HCT116 (cell line): ENCODE data around the gene MSL2. TPM values are rescaled to one million over a fixed set of nuclear protein-coding genes. Genes with fewer than 3 reads are reported as not detected.

Source experiments
- ATAC-seq: fragments of 200-7000 bp; cut with Tn5 transposase; 2 replicates; pipeline ENCODE4 v1.9.1; 2020; ENCODE audit warnings: mild to moderate bottlenecking, moderate library complexity
- BruUV-seq: library from RNA; stranded (reverse); fragments of 400-500 nt; replicated peaks from 2 replicates; lab custom pipeline; 2021; lab: Mats Ljungman, UMichigan
- CTCF ChIA-PET: fragments of 300-600 bp; sonication (Branson Sonifier 250); formaldehyde crosslinking; loops from one replicate; lab custom pipeline; 2021; ENCODE audit warnings: antibody characterized with exemption; lab: Charles Lee
- POLR2A ChIA-PET: fragments of 300-600, 350-600 bp; sonication (Branson Sonifier 250); formaldehyde crosslinking; loops from one replicate; lab custom pipeline; 2021; ENCODE audit warnings: antibody characterized with exemption; lab: Charles Lee
- RAD21 ChIA-PET, 2 experiments: fragments of 300-600 bp; sonication (Branson Sonifier 250); formaldehyde crosslinking; loops; one replicate each; lab custom pipeline; 2023; ENCODE audit warnings: low total read pairs in 2 of 2; ENCODE audit not compliant: uncharacterized antibody in 2 of 2, unreplicated experiment in 2 of 2, low non-redundant PET in 1 of 2; lab: Charles Lee
- DNase-seq: peaks from one replicate; pipeline ENCODE4 v3.0.0-alpha.2; 2010; ENCODE audit warnings: low read depth, low spot score
- H2AFZ ChIP-seq: fragments of 200-600 bp; shearing (Covaris generic), sonication (generic); 2 replicates; pipeline ENCODE4 v1.6.1; 2017; ENCODE audit warnings: low read depth, mixed run types, mixed read lengths, antibody characterized with exemption, low read length; ENCODE audit not compliant: poor library complexity, severe bottlenecking
- H3K27ac ChIP-seq: 2 replicates; pipeline ENCODE4 v1.5.1; 2012; ENCODE audit warnings: low read depth, low read length
- H3K27me3 ChIP-seq: fragments of 200-600 bp; sonication (generic); 2 replicates; pipeline ENCODE4 v1.6.1; 2016; ENCODE audit warnings: mixed run types, low read length, mixed read lengths; ENCODE audit not compliant: insufficient read depth
- H3K36me3 ChIP-seq, 2 experiments: fragments of 200-500 bp in 1 of 2; fragments of 200-600 bp in 1 of 2; sonication (Bioruptor generic) in 1 of 2; sonication (generic) in 1 of 2; 2 replicates each; pipeline versions ENCODE4 v1.5.1 to v1.6.1; 2014 to 2016; ENCODE audit warnings: low read length in 2 of 2, inconsistent platforms in 1 of 2, mixed read lengths in 1 of 2, mixed run types in 1 of 2; ENCODE audit not compliant: insufficient read depth in 2 of 2, control insufficient read depth in 1 of 2
- H3K4me1 ChIP-seq, 2 experiments: fragments of 200-600 bp in 1 of 2; sonication (generic) in 1 of 2; 2 replicates each; pipeline versions ENCODE4 v1.5.1 to v1.6.1; 2012 to 2017; ENCODE audit warnings: low read length in 2 of 2, inconsistent platforms in 1 of 2, mild to moderate bottlenecking in 1 of 2, mixed read lengths in 1 of 2, mixed run types in 1 of 2, moderate library complexity in 1 of 2; ENCODE audit not compliant: insufficient read depth in 2 of 2, control insufficient read depth in 1 of 2
- H3K4me2 ChIP-seq: fragments of 200-600 bp; sonication (generic); 2 replicates; pipeline ENCODE4 v1.6.1; 2017; ENCODE audit warnings: mixed run types, low read length, mixed read lengths
- H3K4me3 ChIP-seq, 2 experiments: fragments of 200-600 bp in 1 of 2; sonication (generic) in 1 of 2; replicated peaks in 1 of 2; 2 replicates each; pipeline ENCODE4 v1.5.1; 2011 to 2016; ENCODE audit warnings: low read length in 2 of 2, control low read depth in 1 of 2, low read depth in 1 of 2, mild to moderate bottlenecking in 1 of 2, mixed read lengths in 1 of 2, mixed run types in 1 of 2
- H3K79me2 ChIP-seq: fragments of 200-600 bp; sonication (generic); 2 replicates; pipeline ENCODE4 v1.6.1; 2017; ENCODE audit warnings: mild to moderate bottlenecking, mixed run types, low read length, moderate library complexity, mixed read lengths; ENCODE audit not compliant: insufficient read depth
- H3K9ac ChIP-seq: fragments of 200-600 bp; sonication (generic); 2 replicates; pipeline ENCODE4 v1.6.1; 2016; ENCODE audit warnings: low read length, mixed read lengths
- H3K9me2 ChIP-seq: fragments of 200-600 bp; sonication (generic), shearing (Covaris generic); 2 replicates; pipeline ENCODE4 v1.6.1; 2017; ENCODE audit warnings: mixed run types, mild to moderate bottlenecking, moderate library complexity; ENCODE audit not compliant: insufficient read depth
- H3K9me3 ChIP-seq, 2 experiments: fragments of 200-500 bp in 1 of 2; fragments of 200-600 bp in 1 of 2; sonication (Bioruptor generic) in 1 of 2; sonication (generic) in 1 of 2; 2 replicates each; pipeline ENCODE4 v1.6.1; 2014 to 2017; ENCODE audit warnings: low read length in 2 of 2, mixed read lengths in 2 of 2, inconsistent platforms in 1 of 2, low read depth in 1 of 2, mild to moderate bottlenecking in 1 of 2, mixed run types in 1 of 2, moderate library complexity in 1 of 2; ENCODE audit not compliant: control insufficient read depth in 1 of 2, insufficient read depth in 1 of 2
- H4K20me1 ChIP-seq: fragments of 200-600 bp; sonication (generic), shearing (Covaris generic); 2 replicates; pipeline ENCODE4 v1.6.1; 2017; ENCODE audit warnings: mixed run types, mild to moderate bottlenecking, moderate library complexity; ENCODE audit not compliant: insufficient read depth
- ATF3 ChIP-seq: IDR thresholded peaks from 2 replicates; pipeline ENCODE4 v1.6.1; 2012
- EGR1 ChIP-seq: IDR thresholded peaks from 2 replicates; pipeline ENCODE4 v1.6.1; 2012; ENCODE audit warnings: low read depth
- ELF1 ChIP-seq: IDR thresholded peaks from 2 replicates; pipeline ENCODE4 v1.6.1; 2012; ENCODE audit warnings: low read depth, borderline replicate concordance
- EZH2 ChIP-seq: fragments of 200-600 bp; sonication (generic); IDR thresholded peaks from 2 replicates; pipeline ENCODE4 v1.6.1; 2017; ENCODE audit warnings: antibody characterized with exemption, mixed run types
- EZH2phosphoT487 ChIP-seq: fragments of 200-600 bp; IDR thresholded peaks from 2 replicates; pipeline ENCODE4 v1.6.1; 2018; ENCODE audit warnings: antibody characterized with exemption, borderline replicate concordance
- FOSL1 ChIP-seq: IDR thresholded peaks from 2 replicates; pipeline ENCODE4 v1.6.1; 2012; ENCODE audit warnings: low read depth
- JUND ChIP-seq: IDR thresholded peaks from 2 replicates; pipeline ENCODE4 v1.6.1; 2012
- MAX ChIP-seq: IDR thresholded peaks from 2 replicates; pipeline ENCODE4 v1.6.1; 2012
- RAD21 ChIP-seq: IDR thresholded peaks from 2 replicates; pipeline ENCODE4 v1.6.1; 2012; ENCODE audit warnings: low read depth, mild to moderate bottlenecking
- SP1 ChIP-seq: IDR thresholded peaks from 2 replicates; pipeline ENCODE4 v1.6.1; 2012; ENCODE audit warnings: low read depth
- SRF ChIP-seq: IDR thresholded peaks from 2 replicates; pipeline ENCODE4 v1.6.1; 2012; ENCODE audit warnings: low read depth
- TCF7L2 ChIP-seq: IDR thresholded peaks from 2 replicates; pipeline ENCODE4 v1.7.0; 2011; ENCODE audit warnings: borderline replicate concordance, inconsistent platforms; ENCODE audit not compliant: insufficient read depth, insufficient read length; ENCODE audit errors: extremely low read depth
- YY1 ChIP-seq: IDR thresholded peaks from 2 replicates; pipeline ENCODE4 v1.6.1; 2011; ENCODE audit warnings: low read length, low read depth, moderate library complexity, mild to moderate bottlenecking; ENCODE audit not compliant: insufficient replicate concordance; ENCODE audit errors: extremely low read depth
- ZFX ChIP-seq: fragments of 450-650 bp; IDR thresholded peaks from 2 replicates; pipeline ENCODE4 v1.6.1; 2017
- ZNF274 ChIP-seq: fragments of 200-500 bp; sonication (Bioruptor generic); IDR thresholded peaks from 2 replicates; pipeline ENCODE4 v1.6.1; 2014; ENCODE audit warnings: mild to moderate bottlenecking, low read depth, low read length, inconsistent platforms
- intact Hi-C: fragments of 100-400 bp; cut with micrococcal nuclease; formaldehyde crosslinking; loops from 2 replicates; pipeline ENCODE4 v1.10.0; 2022
- total RNA-seq: library from RNA; stranded (reverse); gene quantifications from one replicate; pipeline ENCODE4 v1.2.1, GENCODE V29; 2021; ENCODE audit not compliant: unreplicated experiment
- TF ChIP-seq, protein P1 (sequence below): IDR thresholded peaks from 2 replicates; pipeline ENCODE4 v1.6.1; 2011; ENCODE audit warnings: mild to moderate bottlenecking, low read length, moderate library complexity; ENCODE audit not compliant: insufficient replicate concordance; ENCODE audit errors: extremely low read depth

MSL2 gene
- total RNA-seq, 1 experiment from 2014 or later = 34.8 TPM

DNA sequence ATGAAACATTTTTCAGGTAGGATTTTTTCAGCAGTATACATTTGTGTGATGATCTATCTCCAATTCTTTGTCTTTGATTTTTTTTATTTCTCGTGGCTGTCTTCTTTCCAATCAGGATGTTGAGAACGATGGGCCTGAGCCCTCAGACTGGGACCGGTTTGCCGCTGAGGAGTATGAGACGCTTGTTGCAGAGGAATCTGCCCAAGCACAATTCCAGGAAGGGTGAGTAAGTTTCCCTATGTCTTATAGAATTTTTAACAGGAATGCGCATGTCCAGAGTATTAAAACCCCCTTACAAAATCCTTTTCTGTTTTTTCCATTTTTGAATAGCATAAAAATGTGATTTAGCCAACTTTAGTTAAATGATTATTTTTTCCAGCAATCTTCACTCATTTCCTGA lies 90.0 kb downstream of the MSL2 start:
- H3K36me3 ChIP-seq = no peaks in the 10 kb centered on the region
- no peak for ATAC-seq
- no peaks in the 10 kb centered on the region for H3K79me2 ChIP-seq
- POLR2A ChIA-PET = no interaction called here
- RAD21 ChIA-PET = no interaction called here
- no peaks in the 10 kb centered on the region for H3K27me3 ChIP-seq
- no peak for DNase-seq
- H4K20me1 ChIP-seq = no peaks in the 10 kb centered on the region
- no TSS peak for BruUV-seq
- CTCF ChIA-PET = no interaction called here
- no peaks in the 10 kb centered on the region for H3K9me3 ChIP-seq
- intact Hi-C loops = no loop called here
- no peaks in the 10 kb centered on the region for H3K4me1 ChIP-seq
- no peak for TF ChIP-seq FOSL1
- no peak for TF ChIP-seq MAX
- TF ChIP-seq SRF = no peak
- no peak for TF ChIP-seq ELF1
- TF ChIP-seq, protein P1, sequence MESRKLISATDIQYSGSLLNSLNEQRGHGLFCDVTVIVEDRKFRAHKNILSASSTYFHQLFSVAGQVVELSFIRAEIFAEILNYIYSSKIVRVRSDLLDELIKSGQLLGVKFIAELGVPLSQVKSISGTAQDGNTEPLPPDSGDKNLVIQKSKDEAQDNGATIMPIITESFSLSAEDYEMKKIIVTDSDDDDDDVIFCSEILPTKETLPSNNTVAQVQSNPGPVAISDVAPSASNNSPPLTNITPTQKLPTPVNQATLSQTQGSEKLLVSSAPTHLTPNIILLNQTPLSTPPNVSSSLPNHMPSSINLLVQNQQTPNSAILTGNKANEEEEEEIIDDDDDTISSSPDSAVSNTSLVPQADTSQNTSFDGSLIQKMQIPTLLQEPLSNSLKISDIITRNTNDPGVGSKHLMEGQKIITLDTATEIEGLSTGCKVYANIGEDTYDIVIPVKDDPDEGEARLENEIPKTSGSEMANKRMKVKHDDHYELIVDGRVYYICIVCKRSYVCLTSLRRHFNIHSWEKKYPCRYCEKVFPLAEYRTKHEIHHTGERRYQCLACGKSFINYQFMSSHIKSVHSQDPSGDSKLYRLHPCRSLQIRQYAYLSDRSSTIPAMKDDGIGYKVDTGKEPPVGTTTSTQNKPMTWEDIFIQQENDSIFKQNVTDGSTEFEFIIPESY = no peak
- TF ChIP-seq YY1 = no peak
- no peak for TF ChIP-seq JUND
- TF ChIP-seq EZH2 = no peak
- no peak for TF ChIP-seq RAD21
- TF ChIP-seq EZH2phosphoT487 = no peak
- TF ChIP-seq TCF7L2 = no peak
- TF ChIP-seq EGR1 = no peak
- TF ChIP-seq ZNF274 = no peak
- no peak for TF ChIP-seq SP1
- no peak for TF ChIP-seq ZFX
- TF ChIP-seq ATF3 = no peak
- H3K4me2 ChIP-seq = no peak overlapping the region
- H3K9ac ChIP-seq = no peak overlapping the region
- H3K27ac ChIP-seq = no peak overlapping the region
- no peaks in the 10 kb centered on the region for H3K9me2 ChIP-seq
- no peak overlapping the region for H2AFZ ChIP-seq
- no peak overlapping the region for H3K4me3 ChIP-seq
